ENCODE data around the gene STH. TPM values are rescaled to one million over a fixed set of nuclear protein-coding genes. Genes with fewer than 3 reads are reported as not detected.

Gene STH
- total RNA-seq, 4 donors from 2014 or later = not detected

GRCh38 chr17:46037722-46038255, 38.7 kb downstream of the STH start:
- Histone ChIP-seq H3K36me3 (peaks cover 15 to 100% (median 56%) of the 10 kb centered on the region in 3 donors), H3K4me1 (peaks cover 0 to 4% (median 0%) of the 10 kb centered on the region in 3 donors), H3K27ac (no peak overlapping the region), H3K4me3 (no peak overlapping the region), H3K9me3 (no peaks in the 10 kb centered on the region), H3K27me3 (no peaks in the 10 kb centered on the region)
- TF ChIP-seq CTCF (IDR thresholded peaks at IDR 0.05) (no peak), POLR2A (IDR thresholded peaks at IDR 0.05) (no peak)
- DNase-seq = no peak
- WGBS, 2 donors = 67 to 75% methylated on average over 4 of the region's 4 CpGs
- intact Hi-C loops (cut with DNase I) = no loop called here

- peaks cover 0 to 11% (median 0%) of the 10 kb centered on the region in 3 donors for H3K4me1 ChIP-seq
- no peak overlapping the region for H3K27ac ChIP-seq
- H3K27me3 ChIP-seq = no peaks in the 10 kb centered on the region
- intact Hi-C loops (cut with DNase I) = no loop called here
- TF ChIP-seq POLR2A (IDR thresholded peaks at IDR 0.05) (no peak), CTCF (IDR thresholded peaks at IDR 0.05) (no peak)
- no peaks in the 10 kb centered on the region for H3K9me3 ChIP-seq
- no peak for DNase-seq
- 92 to 94% methylated on average over 5 to 6 of the region's 6 CpGs for WGBS, 2 donors
- H3K4me3 ChIP-seq = no peak overlapping the region
- peaks cover 15 to 100% (median 50%) of the 10 kb centered on the region in 3 donors for H3K36me3 ChIP-seq
These were observed 39.4 kb downstream of the STH start for GRCh38 chr17:46038414-46038813.

GRCh38 chr17:46038937-46039336, 39.9 kb downstream of the STH start:
- H3K27me3 ChIP-seq = no peaks in the 10 kb centered on the region
- H3K9me3 ChIP-seq = no peaks in the 10 kb centered on the region
- H3K4me1 ChIP-seq = peaks cover 0 to 16% (median 3%) of the 10 kb centered on the region in 3 donors
- H3K27ac ChIP-seq = no peak overlapping the region
- WGBS, 2 donors = 90% methylated on average over 9 of the region's 12 CpGs; no CpG with 5 or more reads in 1 of the 2 donors
- DNase-seq = no peak
- no peak overlapping the region for H3K4me3 ChIP-seq
- TF ChIP-seq CTCF (IDR thresholded peaks at IDR 0.05) (no peak), POLR2A (IDR thresholded peaks at IDR 0.05) (no peak)
- peaks cover 15 to 100% (median 46%) of the 10 kb centered on the region in 3 donors for H3K36me3 ChIP-seq
- intact Hi-C loops (cut with DNase I) = no loop called here

- DNase-seq = no peak
These were observed 40.6 kb downstream of the STH start for GRCh38 chr17:46039592-46040186.

More at GRCh38 chr17:46039592-46040186, 40.6 kb downstream of the STH start:
- TF ChIP-seq CTCF (IDR thresholded peaks at IDR 0.05) (no peak), POLR2A (IDR thresholded peaks at IDR 0.05) (no peak)
- Histone ChIP-seq H3K36me3 (peaks cover 15 to 94% (median 38%) of the 10 kb centered on the region in 3 donors), H3K27me3 (no peaks in the 10 kb centered on the region), H3K4me1 (peaks cover 0 to 23% (median 10%) of the 10 kb centered on the region in 3 donors), H3K27ac (no peak overlapping the region), H3K9me3 (no peaks in the 10 kb centered on the region), H3K4me3 (no peak overlapping the region)
- 54 to 64% methylated on average over 5 of the region's 5 CpGs for WGBS, 2 donors
- intact Hi-C loops (cut with DNase I) = loop anchor here (5.0 kb wide), 1 partner anchor 153 kb away; the partner anchor contains the start of gene KANSL1
